Activated T-helper 1 cell treated with anti-CD3 and anti-CD28 coated beads, Interleukin-12 subunit alpha, Interleukin-12 subunit beta, Interleukin-2, Interleukin-4 antibody, amounts not matched to agents 30 ng/mL and 10 ng/mL and 1 ng/mL, durations not matched to agents 14 hours and 24 hours and 36 hours (primary cell): ENCODE results near the gene PYDC1. TPM values are rescaled to one million over a fixed set of nuclear protein-coding genes. Genes with fewer than 3 reads are reported as not detected.
"Not testable (repeated sequence)": the region's sequence is repeated elsewhere in the genome, so short reads cannot be mapped to it uniquely, and the experiment has no call there.

ENCODE experiments used
- DNase-seq: peaks from one replicate; pipeline ENCODE4 v3.0.0; 2021; ENCODE audit warnings: low spot score
- H3K27ac Mint-ChIP-seq: one replicate; pipeline ENCODE4 v1.8.0; 2021; ENCODE audit warnings: mild to moderate bottlenecking, mixed read lengths
- H3K27me3 Mint-ChIP-seq: one replicate; pipeline ENCODE4 v1.8.0; 2022; ENCODE audit warnings: mild to moderate bottlenecking, moderate library complexity, mixed read lengths; ENCODE audit not compliant: insufficient read depth
- H3K36me3 Mint-ChIP-seq: one replicate; pipeline ENCODE4 v1.8.0; 2021; ENCODE audit warnings: low read depth, mixed read lengths
- H3K4me1 Mint-ChIP-seq: one replicate; pipeline ENCODE4 v1.8.0; 2021; ENCODE audit warnings: low read depth, mixed read lengths
- H3K4me3 Mint-ChIP-seq: one replicate; pipeline ENCODE4 v1.8.0; 2021; ENCODE audit warnings: mild to moderate bottlenecking, moderate library complexity, mixed read lengths
- H3K9me3 Mint-ChIP-seq: one replicate; pipeline ENCODE4 v1.8.0; 2021; ENCODE audit warnings: mixed read lengths
- intact Hi-C: fragments of 100-400 bp; cut with micrococcal nuclease; formaldehyde crosslinking; loops from one replicate; pipeline ENCODE4 v1.15.1; 2024
- total RNA-seq: library from RNA; stranded (reverse); gene quantifications from 2 replicates; pipeline ENCODE4 v1.2.3, GENCODE V29; 2022

Gene PYDC1
- total RNA-seq, 1 donor from 2014 or later: not detected

DNA sequence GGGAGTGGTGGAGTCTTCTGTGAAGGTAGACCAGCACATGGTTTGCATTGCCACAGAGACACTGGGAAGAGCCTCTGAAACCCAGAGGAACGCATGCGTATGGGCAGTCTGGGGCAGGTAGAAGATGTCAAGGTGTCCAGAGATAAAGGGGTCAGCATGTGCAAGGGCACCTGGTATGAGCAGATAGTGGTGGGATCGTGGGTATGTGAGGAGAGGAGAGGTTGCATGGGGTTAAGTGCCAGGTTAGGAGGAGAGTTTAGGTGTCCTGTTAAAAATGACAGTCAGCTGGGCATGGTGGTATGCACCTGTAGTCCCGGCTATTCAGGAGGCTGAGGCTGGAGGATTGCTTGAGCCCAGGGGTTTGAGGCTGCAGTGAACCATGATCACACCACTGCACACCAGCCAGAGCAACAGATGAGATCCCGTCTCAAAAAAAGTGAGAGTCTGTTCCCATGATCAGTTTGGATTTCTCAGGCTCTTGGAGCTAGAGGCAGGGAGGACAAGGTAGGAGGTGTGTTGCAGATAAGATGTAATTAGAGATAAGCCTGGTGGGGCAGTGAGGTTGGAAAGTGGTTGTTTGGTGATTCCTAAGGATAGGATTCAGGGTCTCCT, 17.4 kb downstream of the PYDC1 start:
- peaks cover 31% of the 10 kb centered on the region for H3K36me3 Mint-ChIP-seq
- peak overlapping the region; percentile 10 for H3K27ac Mint-ChIP-seq
- intact Hi-C loops: loop anchor here (1.0 to 5.0 kb wide), 6 partner anchors 17 to 668 kb away; partner anchors contain the start of genes ITGAX and PYDC1
- no peaks in the 10 kb centered on the region for H3K9me3 Mint-ChIP-seq
- no peak for DNase-seq
- peaks cover 50% of the 10 kb centered on the region for H3K4me1 Mint-ChIP-seq
- peak overlapping the region; percentile 0 for H3K4me3 Mint-ChIP-seq
- H3K27me3 Mint-ChIP-seq: no peaks in the 10 kb centered on the region

DNA sequence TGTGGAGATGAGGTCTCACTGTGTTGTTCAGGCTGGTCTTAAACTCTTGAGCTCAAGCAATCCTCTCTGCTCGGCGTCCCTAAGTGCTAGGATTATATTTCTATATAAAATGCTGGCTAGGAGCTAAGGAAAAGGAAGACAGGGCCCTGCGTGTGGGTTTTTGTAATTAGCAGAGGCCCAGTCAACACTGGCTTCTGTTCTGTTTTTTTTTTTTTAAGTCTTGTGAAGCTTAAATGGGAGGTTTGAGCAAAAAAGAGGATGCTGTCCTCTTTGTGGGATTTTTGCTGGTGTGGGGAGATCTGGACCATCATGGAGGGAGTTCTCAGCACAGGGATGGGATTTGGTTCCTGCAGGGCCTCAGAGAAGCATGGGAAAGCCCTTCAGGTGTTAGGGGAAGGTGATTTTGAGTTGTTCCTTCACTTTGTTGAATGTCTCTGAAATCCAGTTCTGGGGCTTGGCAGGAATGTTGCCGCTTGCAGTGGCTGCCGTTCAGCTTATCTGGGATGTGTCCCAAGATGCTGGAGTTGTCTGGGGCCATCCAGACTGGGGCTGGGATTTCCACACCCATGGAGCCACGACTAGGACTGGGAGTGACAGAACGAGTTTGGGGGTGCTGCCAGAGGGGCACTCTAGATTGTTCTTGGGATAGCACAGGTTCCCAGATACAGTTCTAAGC, 18.6 kb downstream of the PYDC1 start:
- Mint-ChIP-seq H3K36me3 (peaks cover 32% of the 10 kb centered on the region), H3K27ac (peak overlapping the region; percentile 73), H3K4me3 (no peak overlapping the region), H3K9me3 (no peaks in the 10 kb centered on the region), H3K27me3 (no peaks in the 10 kb centered on the region), H3K4me1 (peaks cover 45% of the 10 kb centered on the region)
- DNase-seq: no peak
- intact Hi-C loops: no loop called here

DNA sequence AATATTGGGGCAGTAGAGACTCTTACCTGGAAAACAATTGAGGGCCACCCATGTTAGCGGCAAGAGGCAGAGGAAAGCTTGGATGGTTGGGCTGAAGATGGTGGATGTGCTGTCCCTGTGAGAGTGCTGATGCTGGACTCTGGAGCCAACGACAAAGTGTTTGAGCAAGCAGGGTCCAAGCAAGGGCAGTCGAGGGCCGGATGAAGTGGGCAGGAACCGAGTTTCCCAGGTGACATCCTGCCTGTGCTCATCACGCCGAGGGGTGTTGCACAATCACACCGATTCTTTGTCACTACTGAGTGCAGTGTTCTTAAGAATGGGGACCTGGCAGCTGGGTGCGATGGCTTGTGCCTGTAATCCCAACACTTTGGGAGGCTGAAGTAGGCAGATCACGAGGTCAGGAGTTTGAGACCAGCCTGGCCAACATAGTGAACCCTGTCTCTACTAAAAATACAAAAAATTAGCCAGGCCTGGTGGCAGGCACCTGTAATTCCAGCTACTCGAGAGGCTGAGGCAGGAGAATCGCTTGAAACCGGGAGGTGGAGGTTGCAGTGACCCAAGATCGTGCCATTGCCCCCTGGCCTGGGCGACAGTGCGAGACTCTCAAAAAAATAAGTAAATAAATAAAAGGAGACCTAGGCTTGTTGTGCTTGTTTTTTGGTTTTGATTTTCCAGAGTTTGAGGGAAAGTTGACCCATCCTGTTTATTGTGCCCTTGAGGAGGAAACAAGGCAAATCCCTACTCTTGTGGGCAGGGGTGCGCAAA, 20.4 kb downstream of the PYDC1 start:
- Mint-ChIP-seq H3K27ac (peak overlapping the region; percentile 65), H3K27me3 (no peaks in the 10 kb centered on the region), H3K4me1 (peaks cover 47% of the 10 kb centered on the region), H3K4me3 (no peak overlapping the region), H3K36me3 (peaks cover 46% of the 10 kb centered on the region), H3K9me3 (no peaks in the 10 kb centered on the region)
- intact Hi-C loops: no loop called here
- no peak for DNase-seq

DNA sequence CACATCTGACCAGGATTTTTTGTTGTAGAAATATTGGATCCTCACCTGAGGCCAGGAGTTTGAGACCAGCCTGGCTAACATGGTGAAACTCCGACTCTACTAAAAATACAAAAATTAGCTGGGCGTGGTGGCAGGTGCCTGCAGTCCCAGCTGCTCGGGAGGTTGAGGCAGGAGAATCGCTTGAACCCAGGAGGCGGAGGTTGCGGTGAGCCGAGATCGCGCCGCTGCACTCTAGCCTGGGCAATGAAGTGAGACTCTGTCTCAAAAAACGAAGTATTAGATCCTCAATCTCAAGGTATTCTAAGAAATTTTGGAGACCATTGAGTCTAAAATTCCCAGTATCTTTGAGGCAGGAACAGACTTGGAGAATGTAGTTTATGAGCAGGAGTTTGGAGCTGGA, 21.1 kb downstream of the PYDC1 start:
- H3K4me3 Mint-ChIP-seq, H3K27me3 Mint-ChIP-seq, intact Hi-C loops, H3K9me3 Mint-ChIP-seq, DNase-seq: not testable (repeated sequence)
- Mint-ChIP-seq H3K4me1 (peaks cover 47% of the 10 kb centered on the region), H3K36me3 (peaks cover 48% of the 10 kb centered on the region), H3K27ac (peak overlapping the region; percentile 65)

DNA sequence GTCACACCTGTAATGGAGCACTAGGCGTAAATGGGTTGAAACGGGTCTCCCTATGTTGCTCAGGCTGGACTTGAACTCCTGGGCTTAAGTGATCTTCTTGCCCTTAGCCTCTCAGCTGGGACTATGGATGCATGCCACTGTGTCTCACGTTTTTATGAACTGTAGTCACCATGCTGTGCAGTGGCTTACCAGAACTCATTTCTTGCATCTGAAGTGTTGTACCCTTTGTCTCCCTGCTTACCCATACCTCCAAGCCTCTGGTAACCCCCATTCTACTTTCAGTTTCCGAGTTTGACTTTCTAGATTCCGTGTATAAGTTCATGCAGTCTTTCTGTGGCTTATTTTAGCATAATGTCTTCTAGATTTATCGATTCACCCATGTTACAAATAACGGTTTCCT, 22.0 kb downstream of the PYDC1 start:
- no peak overlapping the region for H3K4me3 Mint-ChIP-seq
- peak overlapping the region; percentile 36 for H3K27ac Mint-ChIP-seq
- intact Hi-C loops: no loop called here
- DNase-seq: no peak
- H3K27me3 Mint-ChIP-seq: no peaks in the 10 kb centered on the region
- H3K36me3 Mint-ChIP-seq: peaks cover 56% of the 10 kb centered on the region
- no peaks in the 10 kb centered on the region for H3K9me3 Mint-ChIP-seq
- H3K4me1 Mint-ChIP-seq: peaks cover 51% of the 10 kb centered on the region

DNA sequence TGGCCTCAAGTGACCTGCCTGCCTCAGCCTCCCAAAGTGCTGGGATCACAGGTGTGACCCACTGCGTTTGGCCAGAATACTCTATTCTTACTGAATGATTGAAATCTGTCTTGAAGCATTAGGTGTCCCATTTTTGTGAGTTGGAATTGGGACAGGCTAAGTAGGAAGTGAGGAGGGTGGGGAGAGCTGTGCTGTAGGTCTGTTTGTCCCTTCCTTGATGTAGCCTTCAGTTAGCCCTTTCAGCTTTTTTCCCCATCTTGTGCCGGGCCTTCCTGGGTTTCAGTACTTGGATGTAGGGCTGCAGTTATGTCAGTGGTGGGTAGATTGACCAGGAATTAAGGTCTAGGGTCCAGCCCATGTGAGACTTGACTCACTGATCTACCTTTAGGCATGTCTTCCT, 23.1 kb downstream of the PYDC1 start:
- H3K27ac Mint-ChIP-seq: peak overlapping the region; percentile 49
- no peak for DNase-seq
- H3K4me1 Mint-ChIP-seq: peaks cover 51% of the 10 kb centered on the region
- H3K9me3 Mint-ChIP-seq: no peaks in the 10 kb centered on the region
- H3K4me3 Mint-ChIP-seq: no peak overlapping the region
- H3K36me3 Mint-ChIP-seq: peaks cover 60% of the 10 kb centered on the region
- H3K27me3 Mint-ChIP-seq: no peaks in the 10 kb centered on the region
- intact Hi-C loops: no loop called here

DNA sequence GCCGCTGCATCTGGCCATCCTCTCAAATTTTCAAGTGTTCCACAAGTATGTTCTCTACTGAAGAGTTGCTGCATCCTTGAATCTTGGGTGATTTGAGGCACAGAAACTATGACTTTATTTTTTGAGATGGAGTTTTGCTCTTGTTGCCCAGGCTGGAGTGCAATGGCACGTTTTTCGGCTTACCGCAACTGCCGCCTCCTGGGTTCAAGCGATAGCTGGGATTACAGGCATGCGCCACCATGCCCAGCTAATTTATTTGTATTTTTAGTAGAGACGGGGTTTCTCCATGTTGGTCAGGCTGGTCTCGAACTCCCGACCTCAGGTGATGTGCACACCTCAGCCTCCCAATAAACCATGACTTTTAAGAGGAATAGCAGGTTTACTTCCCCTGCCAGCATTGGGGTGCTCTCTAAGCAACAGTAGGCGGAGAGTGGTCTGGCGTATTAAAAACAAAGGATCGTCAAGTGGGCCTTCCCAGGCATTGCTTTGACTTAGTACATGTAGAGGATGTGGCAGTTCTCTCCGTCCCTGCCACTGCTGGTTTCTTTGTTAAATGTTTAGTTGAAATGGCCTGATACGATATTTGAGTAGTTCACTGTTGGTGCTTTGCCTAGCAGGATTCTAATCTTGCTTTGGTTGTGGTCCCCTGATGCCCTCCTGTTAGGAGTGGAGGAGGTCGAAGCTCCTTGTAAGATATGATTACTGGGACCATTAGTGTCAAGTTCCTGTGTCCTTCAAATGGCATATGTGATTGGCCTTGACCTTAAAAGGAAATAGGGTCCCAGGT, 23.9 kb downstream of the PYDC1 start:
- intact Hi-C loops: no loop called here
- Mint-ChIP-seq H3K4me1 (peaks cover 51% of the 10 kb centered on the region), H3K27ac (peak overlapping the region; percentile 40), H3K9me3 (no peaks in the 10 kb centered on the region), H3K4me3 (no peak overlapping the region), H3K27me3 (no peaks in the 10 kb centered on the region), H3K36me3 (peaks cover 66% of the 10 kb centered on the region)
- no peak for DNase-seq

DNA sequence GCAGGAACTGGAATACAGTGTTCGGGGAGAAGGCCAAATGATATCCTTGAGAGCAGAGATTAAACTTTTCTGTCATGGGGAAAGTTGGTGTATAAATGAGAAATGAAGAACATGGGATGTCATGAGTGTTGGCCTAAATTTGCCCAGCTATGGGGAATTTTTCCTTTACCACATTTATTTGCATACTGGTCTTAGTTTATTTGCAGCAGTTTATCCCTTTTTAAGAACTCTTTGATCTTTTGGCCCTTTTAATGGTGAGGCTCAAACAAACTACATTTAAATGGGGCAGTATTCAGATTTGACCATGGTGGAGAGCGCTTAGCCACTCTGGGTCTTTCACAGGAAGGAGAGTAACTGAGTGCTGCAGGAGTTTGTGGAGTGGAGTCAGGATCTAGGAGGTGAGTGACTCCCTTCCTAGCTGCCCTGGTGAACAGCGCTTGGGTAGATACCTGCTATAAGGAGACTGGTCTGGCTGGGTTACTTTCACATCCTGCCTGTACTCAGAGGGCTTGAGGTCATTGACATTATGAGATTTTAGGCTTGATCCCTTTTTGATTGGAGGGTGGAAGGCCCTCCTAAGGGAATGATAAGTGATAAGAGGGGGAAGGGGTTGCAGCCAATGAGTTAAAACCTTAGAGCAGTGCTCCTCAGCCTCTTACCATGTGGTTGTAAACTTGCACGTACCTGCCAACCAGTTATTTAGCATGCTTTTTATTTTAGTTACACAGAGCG, 25.1 kb downstream of the PYDC1 start:
- Mint-ChIP-seq H3K9me3 (no peaks in the 10 kb centered on the region), H3K27me3 (no peaks in the 10 kb centered on the region), H3K27ac (no peak overlapping the region), H3K36me3 (peaks cover 77% of the 10 kb centered on the region), H3K4me1 (peaks cover 59% of the 10 kb centered on the region), H3K4me3 (no peak overlapping the region)
- no peak for DNase-seq
- intact Hi-C loops: no loop called here

DNA sequence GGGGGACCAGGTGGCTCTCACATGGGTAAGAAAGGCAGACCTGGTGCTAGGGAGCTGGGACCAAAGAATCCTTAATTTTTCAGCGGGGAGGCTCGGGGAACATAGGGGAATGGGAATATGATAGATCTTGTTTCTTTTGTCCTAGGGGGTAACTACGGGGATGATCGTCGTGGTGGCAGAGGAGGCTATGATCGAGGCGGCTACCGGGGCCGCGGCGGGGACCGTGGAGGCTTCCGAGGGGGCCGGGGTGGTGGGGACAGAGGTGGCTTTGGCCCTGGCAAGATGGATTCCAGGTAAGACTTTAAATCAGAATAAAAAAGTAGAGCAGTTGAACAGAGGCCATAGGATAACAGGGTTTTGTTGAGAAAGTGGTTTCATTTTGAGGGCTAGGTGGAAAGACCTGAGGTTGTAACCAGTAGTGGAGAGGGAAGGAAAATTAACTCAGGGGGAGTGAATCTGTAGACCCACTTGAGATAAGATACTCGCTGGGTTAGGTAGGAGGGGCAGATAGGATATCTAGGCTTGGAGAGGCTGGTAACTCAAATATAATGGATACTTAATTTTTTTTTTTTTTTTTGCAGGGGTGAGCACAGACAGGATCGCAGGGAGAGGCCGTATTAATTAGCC, 26.0 kb downstream of the PYDC1 start:
- peak overlapping the region; percentile 64 for H3K27ac Mint-ChIP-seq
- intact Hi-C loops: no loop called here
- H3K9me3 Mint-ChIP-seq: no peaks in the 10 kb centered on the region
- DNase-seq: no peak
- no peaks in the 10 kb centered on the region for H3K27me3 Mint-ChIP-seq
- peaks cover 79% of the 10 kb centered on the region for H3K36me3 Mint-ChIP-seq
- H3K4me3 Mint-ChIP-seq: no peak overlapping the region
- H3K4me1 Mint-ChIP-seq: peaks cover 69% of the 10 kb centered on the region

DNA sequence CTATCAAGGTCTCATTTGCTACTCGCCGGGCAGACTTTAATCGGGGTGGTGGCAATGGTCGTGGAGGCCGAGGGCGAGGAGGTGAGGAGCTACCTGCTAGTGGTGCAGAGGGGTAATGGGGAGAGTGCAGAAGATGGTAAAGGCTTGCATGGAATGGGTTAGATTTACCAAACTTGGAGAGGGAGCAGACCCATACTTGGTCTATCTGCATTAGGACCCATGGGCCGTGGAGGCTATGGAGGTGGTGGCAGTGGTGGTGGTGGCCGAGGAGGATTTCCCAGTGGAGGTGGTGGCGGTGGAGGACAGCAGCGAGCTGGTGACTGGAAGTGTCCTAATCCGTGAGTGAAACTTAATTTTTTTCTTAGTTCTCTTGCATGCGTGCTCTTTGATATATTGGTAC, 26.9 kb downstream of the PYDC1 start:
- Mint-ChIP-seq H3K4me3 (no peak overlapping the region), H3K27me3 (no peaks in the 10 kb centered on the region), H3K36me3 (peaks cover 82% of the 10 kb centered on the region), H3K9me3 (no peaks in the 10 kb centered on the region), H3K4me1 (peaks cover 77% of the 10 kb centered on the region), H3K27ac (no peak overlapping the region)
- intact Hi-C loops: no loop called here
- no peak for DNase-seq

DNA sequence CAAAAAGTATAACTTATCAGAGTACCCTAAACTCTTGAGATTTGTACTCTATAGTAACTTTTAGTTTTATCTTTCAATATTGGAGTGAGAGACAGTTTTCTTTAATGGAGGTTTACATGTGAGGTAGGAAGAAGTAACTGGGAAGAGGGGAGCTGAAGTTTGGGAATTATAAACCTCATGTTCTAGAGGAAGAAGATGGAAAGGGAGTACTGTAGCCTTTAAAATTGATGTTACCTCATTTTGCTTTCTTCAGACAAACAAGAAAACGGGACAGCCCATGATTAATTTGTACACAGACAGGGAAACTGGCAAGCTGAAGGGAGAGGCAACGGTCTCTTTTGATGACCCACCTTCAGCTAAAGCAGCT, 27.5 kb downstream of the PYDC1 start:
- Mint-ChIP-seq H3K36me3 (peaks cover 84% of the 10 kb centered on the region), H3K4me1 (peaks cover 84% of the 10 kb centered on the region), H3K27me3 (no peaks in the 10 kb centered on the region), H3K4me3 (peak overlapping the region; percentile 34), H3K27ac (peak overlapping the region; percentile 70), H3K9me3 (no peaks in the 10 kb centered on the region)
- intact Hi-C loops: no loop called here
- no peak for DNase-seq
